Measurements from ENCODE around the gene RPL5.
A peak's percentile ranks its signal among the peaks of the same experiment; 100 is the strongest.

Gene RPL5

DNA sequence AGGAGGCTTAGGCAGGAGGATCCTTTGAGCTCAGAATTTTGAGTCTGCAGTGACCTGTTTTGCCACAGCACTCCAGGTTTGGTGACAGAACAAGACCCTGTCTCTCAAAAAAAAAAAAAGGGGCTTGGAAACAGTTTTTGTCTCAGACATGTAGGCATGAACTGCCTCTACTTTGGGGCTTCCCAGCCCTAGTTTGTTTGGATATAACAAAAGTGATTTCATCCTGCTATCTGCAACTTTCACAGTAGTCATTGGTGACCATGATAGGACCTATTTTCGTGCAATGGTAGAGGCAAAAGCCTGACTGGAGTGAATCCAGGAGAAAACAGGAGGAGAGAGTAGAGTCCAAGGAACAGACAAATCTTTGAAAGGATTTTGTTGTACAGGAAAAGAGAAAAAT is 26.6 kb upstream of the RPL5 start:
- TF ChIP-seq, protein P1, sequence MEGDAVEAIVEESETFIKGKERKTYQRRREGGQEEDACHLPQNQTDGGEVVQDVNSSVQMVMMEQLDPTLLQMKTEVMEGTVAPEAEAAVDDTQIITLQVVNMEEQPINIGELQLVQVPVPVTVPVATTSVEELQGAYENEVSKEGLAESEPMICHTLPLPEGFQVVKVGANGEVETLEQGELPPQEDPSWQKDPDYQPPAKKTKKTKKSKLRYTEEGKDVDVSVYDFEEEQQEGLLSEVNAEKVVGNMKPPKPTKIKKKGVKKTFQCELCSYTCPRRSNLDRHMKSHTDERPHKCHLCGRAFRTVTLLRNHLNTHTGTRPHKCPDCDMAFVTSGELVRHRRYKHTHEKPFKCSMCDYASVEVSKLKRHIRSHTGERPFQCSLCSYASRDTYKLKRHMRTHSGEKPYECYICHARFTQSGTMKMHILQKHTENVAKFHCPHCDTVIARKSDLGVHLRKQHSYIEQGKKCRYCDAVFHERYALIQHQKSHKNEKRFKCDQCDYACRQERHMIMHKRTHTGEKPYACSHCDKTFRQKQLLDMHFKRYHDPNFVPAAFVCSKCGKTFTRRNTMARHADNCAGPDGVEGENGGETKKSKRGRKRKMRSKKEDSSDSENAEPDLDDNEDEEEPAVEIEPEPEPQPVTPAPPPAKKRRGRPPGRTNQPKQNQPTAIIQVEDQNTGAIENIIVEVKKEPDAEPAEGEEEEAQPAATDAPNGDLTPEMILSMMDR (IDR thresholded peaks at IDR 0.05; ENCODE audit: low read depth, low read length): no peak
- H3K4me3 ChIP-seq (ENCODE audit: low read depth, low read length): no peak overlapping the region

DNA sequence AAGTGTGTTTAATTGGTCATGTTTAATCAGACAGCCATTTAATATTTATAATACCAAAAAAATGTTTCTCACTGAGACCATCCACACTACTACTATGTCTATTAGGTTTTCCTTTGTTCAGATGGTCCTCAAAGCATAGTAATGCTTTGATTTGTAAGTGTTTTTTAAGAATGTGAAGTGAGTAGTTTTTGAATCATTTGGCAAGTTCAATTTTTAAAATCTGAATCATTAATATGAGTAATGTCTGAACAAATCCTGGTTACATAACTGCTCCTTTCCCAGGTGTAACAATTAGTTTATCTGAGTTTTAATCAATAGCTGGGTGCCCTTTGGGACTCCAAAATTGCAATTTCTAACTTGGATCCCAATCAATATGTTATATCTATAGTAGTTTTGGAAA is 23.5 kb upstream of the RPL5 start:
- TF ChIP-seq, protein P1 (IDR thresholded peaks at IDR 0.05; ENCODE audit: low read depth, low read length): no peak
- no peak overlapping the region for H3K4me3 ChIP-seq (ENCODE audit: low read depth, low read length)

DNA sequence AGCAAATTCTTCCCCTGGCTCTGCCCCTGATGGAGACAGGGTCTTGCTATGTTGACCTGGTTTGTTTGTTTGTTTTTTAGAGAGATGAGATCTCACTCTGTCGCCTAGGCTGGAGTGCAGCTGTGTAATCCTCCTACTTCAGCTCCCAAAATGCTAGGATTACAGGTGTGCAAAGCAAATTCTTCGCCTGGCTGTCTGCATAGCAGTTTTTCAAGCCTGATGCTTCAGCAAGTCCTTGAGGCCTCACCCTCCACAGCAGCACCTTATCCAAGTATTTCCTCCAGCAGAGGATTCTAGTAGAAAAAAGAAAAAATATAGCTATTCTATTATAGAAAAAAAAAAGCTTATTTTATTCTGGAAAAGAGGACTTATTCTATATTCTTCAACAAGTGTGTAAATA is 15.1 kb upstream of the RPL5 start:
- H3K4me3 ChIP-seq (ENCODE audit: low read depth, low read length): no peak overlapping the region
- TF ChIP-seq, protein P1 (IDR thresholded peaks at IDR 0.05; ENCODE audit: low read depth, low read length): no peak

DNA sequence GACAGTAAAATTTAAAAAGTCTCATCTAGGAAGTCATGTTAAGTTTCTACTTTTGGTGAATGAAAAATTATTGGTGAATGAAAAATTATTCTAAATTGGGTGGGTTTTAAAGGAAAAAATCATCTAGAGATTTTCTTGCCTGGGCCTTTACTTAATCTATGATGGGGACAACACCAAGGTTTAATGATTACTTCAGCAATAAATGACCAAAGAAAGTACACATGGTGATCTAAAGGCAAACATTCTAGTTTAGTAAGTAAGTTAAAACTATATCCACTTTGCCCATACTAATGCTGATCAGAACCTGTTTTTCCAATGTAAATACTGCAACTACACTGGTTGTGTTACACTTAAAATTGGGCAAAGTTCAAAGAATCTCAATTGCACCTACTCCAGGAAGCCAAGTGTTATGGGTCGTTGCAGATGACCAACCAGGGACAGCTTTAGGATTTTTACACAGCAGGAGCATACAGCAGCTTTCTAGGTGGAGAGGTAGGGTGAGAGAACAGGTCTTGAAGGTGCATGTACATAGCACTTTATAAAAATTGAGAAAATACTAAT is 14.6 kb upstream of the RPL5 start:
- TF ChIP-seq, protein P1 (IDR thresholded peaks at IDR 0.05; ENCODE audit: low read depth, low read length): no peak
- no peak overlapping the region for H3K4me3 ChIP-seq (ENCODE audit: low read depth, low read length)

DNA sequence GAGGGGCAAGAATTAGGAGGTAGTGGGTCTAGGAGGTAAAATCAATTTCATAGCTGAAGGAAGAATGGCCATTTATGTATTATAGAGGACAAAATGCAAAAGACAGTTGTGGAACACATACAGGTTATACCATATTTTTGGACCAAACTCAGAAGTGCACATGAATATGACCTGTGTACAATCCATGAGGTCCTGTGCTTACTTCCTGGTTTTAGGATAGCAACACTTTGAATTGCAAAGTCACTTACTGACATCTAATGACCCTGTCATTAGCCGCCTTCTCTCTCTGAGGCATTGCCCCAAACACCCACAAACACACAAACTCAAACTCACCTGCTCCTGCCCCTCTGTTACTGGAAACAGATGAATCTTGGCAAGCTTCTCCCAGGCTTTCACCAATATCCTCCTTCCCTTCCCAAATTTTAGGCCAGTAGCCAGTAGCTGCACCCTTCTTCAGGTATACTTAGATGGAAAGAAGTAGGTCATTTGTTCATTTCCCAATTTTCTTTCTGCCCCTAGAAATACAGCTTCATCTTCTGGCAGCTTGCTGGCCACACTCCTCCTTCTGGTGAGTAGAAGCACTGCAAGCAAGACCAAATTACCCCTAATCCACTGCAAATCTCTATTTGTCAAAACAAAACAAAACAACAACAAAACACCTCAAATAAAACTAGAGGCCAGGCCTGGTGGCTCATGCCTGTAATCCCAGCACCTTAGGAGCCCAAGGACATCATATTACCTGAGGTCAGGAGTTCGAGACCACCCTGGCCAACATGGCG is 13.7 kb upstream of the RPL5 start:
- TF ChIP-seq, protein P1 (IDR thresholded peaks at IDR 0.05; ENCODE audit: low read depth, low read length): peak; percentile 73
- no peak overlapping the region for H3K4me3 ChIP-seq (ENCODE audit: low read depth, low read length)

DNA sequence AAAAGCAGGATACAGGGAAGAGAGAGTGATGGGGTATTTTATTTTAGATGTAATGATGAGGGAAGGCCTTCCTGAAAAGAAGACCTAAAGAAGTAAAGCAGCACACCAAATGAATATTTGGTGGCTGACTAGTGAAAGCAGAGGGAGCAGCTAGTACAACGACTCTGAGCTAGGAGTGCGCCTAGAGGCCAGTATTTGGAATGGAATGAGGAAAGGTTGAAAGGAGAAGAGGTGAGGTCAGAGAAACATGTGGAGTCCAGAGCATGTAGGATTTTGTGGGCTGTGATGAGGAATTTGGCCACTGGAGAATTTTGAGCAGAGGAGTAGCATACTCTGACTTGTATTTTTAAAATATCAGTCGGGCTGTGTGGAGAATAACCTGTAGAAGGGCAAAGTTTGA is 11.8 kb upstream of the RPL5 start:
- TF ChIP-seq, protein P1 (IDR thresholded peaks at IDR 0.05; ENCODE audit: low read depth, low read length): no peak
- H3K4me3 ChIP-seq (ENCODE audit: low read depth, low read length): no peak overlapping the region

DNA sequence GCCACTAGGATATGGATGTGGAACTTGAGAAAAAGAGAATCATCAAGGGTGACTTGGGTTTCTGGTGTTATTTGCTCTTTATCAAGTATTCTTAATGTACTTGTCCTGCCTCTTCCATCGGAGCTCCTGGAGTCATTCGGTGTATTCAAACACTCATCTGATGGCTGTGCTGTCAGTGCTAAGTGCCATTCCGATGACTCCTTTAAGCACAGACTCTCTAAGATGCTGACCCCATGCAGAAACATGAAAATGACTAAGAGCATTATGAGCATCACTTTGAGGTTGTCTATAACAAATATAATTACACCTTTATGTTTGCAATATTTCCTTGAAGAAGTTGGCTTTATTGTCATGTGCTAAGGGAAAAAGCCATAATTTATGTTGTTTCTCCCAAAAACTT is 11.3 kb upstream of the RPL5 start:
- TF ChIP-seq, protein P1 (IDR thresholded peaks at IDR 0.05; ENCODE audit: low read depth, low read length): no peak
- H3K4me3 ChIP-seq (ENCODE audit: low read depth, low read length): no peak overlapping the region
